WTC11 (cell line): ENCODE results near the gene MTHFD2. TPM values are rescaled to one million over a fixed set of nuclear protein-coding genes. Genes with fewer than 3 reads are reported as not detected.

Experiments
- ATAC-seq: fragments of 200-7000 bp; cut with Tn5 transposase; 2 replicates; pipeline ENCODE4 v1.10.0; 2021; ENCODE audit warnings: mild to moderate bottlenecking, moderate library complexity
- CTCF ChIA-PET: fragments of 300-600 bp; sonication (Branson Sonifier 250); formaldehyde crosslinking; loops from one replicate; lab custom pipeline; 2021; ENCODE audit warnings: antibody characterized with exemption; lab: Charles Lee
- POLR2A ChIA-PET: fragments of 350-600 bp; sonication (Branson Sonifier 250); formaldehyde crosslinking; loops from one replicate; lab custom pipeline; 2021; ENCODE audit warnings: antibody characterized with exemption; lab: Charles Lee
- DNase-seq: peaks from one replicate; pipeline ENCODE4 v3.0.0; 2021; ENCODE audit warnings: low spot score
- H3K27ac Mint-ChIP-seq: 2 replicates; pipeline ENCODE4 v1.8.0; 2021; ENCODE audit warnings: mixed read lengths
- H3K27me3 Mint-ChIP-seq: 2 replicates; pipeline ENCODE4 v1.8.0; 2021; ENCODE audit warnings: low read depth, mild to moderate bottlenecking, moderate library complexity, mixed read lengths
- H3K36me3 Mint-ChIP-seq: 2 replicates; pipeline ENCODE4 v1.8.0; 2021; ENCODE audit warnings: mixed read lengths
- H3K4me1 Mint-ChIP-seq: 2 replicates; pipeline ENCODE4 v1.8.0; 2022; ENCODE audit warnings: mixed read lengths
- H3K4me3 Mint-ChIP-seq: 2 replicates; pipeline ENCODE4 v1.8.0; 2021; ENCODE audit warnings: mild to moderate bottlenecking, moderate library complexity, mixed read lengths
- H3K9me3 Mint-ChIP-seq: 2 replicates; pipeline ENCODE4 v1.8.0; 2021; ENCODE audit warnings: mixed read lengths
- AFF4 ChIP-seq: sonication (generic); formaldehyde crosslinking; IDR thresholded peaks from 2 replicates; pipeline ENCODE4 v1.8.1; 2023; ENCODE audit warnings: mild to moderate bottlenecking, missing genetic modification reagents, borderline replicate concordance
- ATF1 ChIP-seq: sonication (generic); formaldehyde crosslinking; IDR thresholded peaks from 2 replicates; pipeline ENCODE4 v1.8.1; 2023; ENCODE audit warnings: mild to moderate bottlenecking, moderate library complexity, missing genetic modification reagents
- ATF3 ChIP-seq: sonication (generic); formaldehyde crosslinking; conservative IDR thresholded peaks from 2 replicates; pipeline ENCODE4 v1.8.1; 2022; ENCODE audit warnings: mild to moderate bottlenecking, missing genetic modification reagents
- CREM ChIP-seq: sonication (generic); formaldehyde crosslinking; IDR thresholded peaks from 2 replicates; pipeline ENCODE4 v1.8.1; 2022; ENCODE audit warnings: mild to moderate bottlenecking, missing genetic modification reagents, moderate library complexity
- MLX ChIP-seq: sonication (generic); formaldehyde crosslinking; IDR thresholded peaks from 2 replicates; pipeline ENCODE4 v1.8.1; 2023; ENCODE audit warnings: mild to moderate bottlenecking, missing genetic modification reagents, moderate library complexity
- OVOL2 ChIP-seq: fragments of 250-450 bp; sonication (Bioruptor Pico); IDR thresholded peaks from 2 replicates; pipeline ENCODE4 v1.9.0; 2021; ENCODE audit warnings: mild to moderate bottlenecking, borderline replicate concordance
- PRDM15 ChIP-seq: sonication (generic); formaldehyde crosslinking; IDR thresholded peaks from 2 replicates; pipeline ENCODE4 v1.8.0; 2022; ENCODE audit warnings: missing genetic modification reagents
- ZNF138 ChIP-seq: sonication (generic); formaldehyde crosslinking; conservative IDR thresholded peaks from 2 replicates; pipeline ENCODE4 v1.8.1; 2022; ENCODE audit warnings: mild to moderate bottlenecking, moderate library complexity, missing genetic modification reagents
- ZNF317 ChIP-seq: sonication (generic); formaldehyde crosslinking; IDR thresholded peaks from 2 replicates; pipeline ENCODE4 v1.8.1; 2023; ENCODE audit warnings: low read depth, mild to moderate bottlenecking, moderate library complexity, missing genetic modification reagents, borderline replicate concordance
- ZNF425 ChIP-seq: fragments of 250-450 bp; sonication (Bioruptor Pico); conservative IDR thresholded peaks from 2 replicates; pipeline ENCODE4 v1.9.0; 2021; ENCODE audit warnings: mild to moderate bottlenecking
- ZNF671 ChIP-seq: fragments of 250-450 bp; sonication (Bioruptor Pico); IDR thresholded peaks from 2 replicates; pipeline ENCODE4 v1.8.0; 2021; ENCODE audit warnings: mild to moderate bottlenecking
- ZSCAN18 ChIP-seq: fragments of 250-450 bp; sonication (Bioruptor Pico); IDR thresholded peaks from 2 replicates; pipeline ENCODE4 v2.1.2; 2022; ENCODE audit warnings: mild to moderate bottlenecking, moderate library complexity
- total RNA-seq: library from RNA; stranded (reverse); gene quantifications from 3 replicates; pipeline ENCODE4 v1.2.3, GENCODE V29; 2021

Gene MTHFD2
- total RNA-seq, 1 experiment from 2014 or later, result 251 TPM

- Mint-ChIP-seq H3K27me3 (no peaks in the 10 kb centered on the region), H3K36me3 (peaks cover 13% of the 10 kb centered on the region; the same call in 1 of the 2 replicates), H3K4me3 (no peak overlapping the region), H3K27ac (no peak overlapping the region), H3K9me3 (no peaks in the 10 kb centered on the region), H3K4me1 (peaks cover 9% of the 10 kb centered on the region; the same call in 1 of the 2 replicates)
- ATAC-seq (no peak), DNase-seq (no peak)
- ChIA-PET CTCF (interaction anchor here (0.8 to 4.5 kb wide), 9 partner anchors 10 to 325 kb away, joined by 3 to 29 read pairs (median 8); partner anchors contain the start of gene MOB1A), POLR2A (interaction anchor here (1.4 to 2.1 kb wide), 2 partner anchors 29 to 49 kb away, joined by 4 to 12 read pairs; partner anchors contain the start of genes MOB1A and MTHFD2)
- no peak for TF ChIP-seq MLX (CRISPR knock-in tag)
- TF ChIP-seq ATF1 (CRISPR knock-in tag), result no peak
- no peak for TF ChIP-seq AFF4 (CRISPR knock-in tag)
- TF ChIP-seq OVOL2 (CRISPR knock-in tag), result no peak
- no peak for TF ChIP-seq ATF3
Observed at GRCh38 chr2:74149247-74149525, 49.2 kb upstream of the MTHFD2 start.

GRCh38 chr2:74149570-74150319, 48.7 kb upstream of the MTHFD2 start:
- TF ChIP-seq CREM (CRISPR knock-in tag), result no peak
- no peak for TF ChIP-seq ZSCAN18 (CRISPR knock-in tag)
- TF ChIP-seq ZNF317 (CRISPR knock-in tag), result no peak
- no peak for TF ChIP-seq ZNF425 (CRISPR knock-in tag)
- no peak for TF ChIP-seq PRDM15 (CRISPR knock-in tag)
- no peak for TF ChIP-seq ZNF671 (CRISPR knock-in tag)
- TF ChIP-seq ZNF138, result no peak
- POLR2A ChIA-PET, result interaction anchor here (0.6 to 2.1 kb wide), 3 partner anchors 29 to 219 kb away, joined by 3 to 12 read pairs (median 4); partner anchors contain the start of genes MOB1A and MTHFD2

More at GRCh38 chr2:74149570-74150319, 48.7 kb upstream of the MTHFD2 start:
- no peak overlapping the region for H3K4me3 Mint-ChIP-seq
- CTCF ChIA-PET, result interaction anchor here (0.6 to 4.5 kb wide), 10 partner anchors 11 to 242 kb away, joined by 3 to 29 read pairs (median 12); partner anchors contain the start of gene MOB1A
- peaks cover 11% of the 10 kb centered on the region; the same call in 1 of the 2 replicates for H3K36me3 Mint-ChIP-seq
- DNase-seq, result no peak
- H3K27ac Mint-ChIP-seq, result no peak overlapping the region
- peaks cover 9% of the 10 kb centered on the region; the same call in 1 of the 2 replicates for H3K4me1 Mint-ChIP-seq
- H3K27me3 Mint-ChIP-seq, result no peaks in the 10 kb centered on the region
- ATAC-seq, result no peak
- no peaks in the 10 kb centered on the region for H3K9me3 Mint-ChIP-seq
